NCI-H1417 (cell line): ENCODE measurements around the gene SPIRE1.
A peak's percentile ranks its signal among the peaks of the same experiment; 100 is the strongest.

Experiments
- DNase-seq, 3 experiments: peaks; one replicate each; lab custom pipeline; 2025; lab: John Stamatoyannopoulos, UW

The SPIRE1 gene

GRCh38 chr18:12657684-12658425 is at the start of gene SPIRE1:
SPIRE1 (minus strand) TSS chr18:12658107; CDS start chr18:12657866, 241 bp downstream.
- DNase-seq = peak; percentile 33 to 90 (median 89)

GRCh38 chr18:12703664-12704063 is 45.8 kb upstream of the SPIRE1 start:
- peak in 2 of 3 experiments; percentile 43 to 71 for DNase-seq

DNA sequence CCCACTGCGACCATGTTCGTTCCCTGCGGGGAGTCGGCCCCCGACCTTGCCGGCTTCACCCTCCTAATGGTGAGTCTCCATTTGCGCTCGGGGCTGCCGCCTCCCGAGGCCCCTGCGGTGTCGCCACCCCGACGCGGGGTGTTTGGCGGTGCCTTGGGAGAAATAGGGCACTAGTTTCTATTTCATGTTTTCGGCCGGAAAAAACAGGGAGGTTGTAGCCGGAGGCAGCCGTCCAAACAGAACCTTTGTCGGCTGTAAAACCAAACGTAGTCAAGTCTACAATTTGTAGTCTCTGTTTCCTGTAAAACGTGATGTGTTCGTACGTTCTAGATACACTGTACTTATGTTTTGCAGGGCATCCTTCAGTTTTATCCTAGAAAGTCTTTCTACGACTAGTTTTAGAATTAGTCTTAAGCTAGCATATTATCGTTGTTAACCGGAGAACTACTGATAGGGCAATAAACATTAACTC is 45.2 kb upstream of the SPIRE1 start:
- DNase-seq = no peak

- DNase-seq = peak; percentile 80 to 96 (median 96)
Measured at GRCh38 chr18:12702221-12703095, 44.6 kb upstream of the SPIRE1 start, which contains the start of the genes CEP76 and PSMG2. CEP76 (minus strand) TSS chr18:12702723; CDS start chr18:12702548, 175 bp downstream. PSMG2 (plus strand) TSS chr18:12703042; CDS start chr18:12703108, 66 bp downstream.

- no peak for DNase-seq
Measured at GRCh38 chr18:12701161-12701560, 43.3 kb upstream of the SPIRE1 start.

DNA sequence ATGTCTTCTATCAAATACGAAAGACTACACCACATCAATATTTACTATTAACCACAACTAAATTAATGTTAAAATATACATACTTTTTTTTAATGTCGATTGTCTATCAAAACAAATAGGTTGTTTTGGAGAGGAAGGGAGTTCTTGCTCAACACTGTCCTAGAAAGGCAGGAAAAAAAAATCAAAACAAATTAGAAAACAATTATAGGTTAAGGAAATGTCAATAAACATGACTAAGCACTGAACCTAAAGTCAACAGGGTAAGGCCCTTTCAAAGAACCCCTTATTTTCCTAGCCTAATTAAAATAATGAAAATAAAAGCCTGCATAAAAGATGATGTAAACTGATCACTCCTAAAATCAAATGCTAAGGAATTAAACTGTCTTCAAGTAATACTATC is 41.8 kb upstream of the SPIRE1 start:
- peak in 2 of 3 experiments; percentile 2 to 34 for DNase-seq

- no peak for DNase-seq
Measured at GRCh38 chr18:12694032-12694431, 36.1 kb upstream of the SPIRE1 start.

GRCh38 chr18:12692206-12692605 is 34.3 kb upstream of the SPIRE1 start:
- no peak for DNase-seq

- DNase-seq = no peak
Measured at GRCh38 chr18:12689256-12689850, 31.4 kb upstream of the SPIRE1 start.

GRCh38 chr18:12686100-12686499 is 28.2 kb upstream of the SPIRE1 start:
- DNase-seq = peak in 1 of 3 experiments; percentile 14

DNA sequence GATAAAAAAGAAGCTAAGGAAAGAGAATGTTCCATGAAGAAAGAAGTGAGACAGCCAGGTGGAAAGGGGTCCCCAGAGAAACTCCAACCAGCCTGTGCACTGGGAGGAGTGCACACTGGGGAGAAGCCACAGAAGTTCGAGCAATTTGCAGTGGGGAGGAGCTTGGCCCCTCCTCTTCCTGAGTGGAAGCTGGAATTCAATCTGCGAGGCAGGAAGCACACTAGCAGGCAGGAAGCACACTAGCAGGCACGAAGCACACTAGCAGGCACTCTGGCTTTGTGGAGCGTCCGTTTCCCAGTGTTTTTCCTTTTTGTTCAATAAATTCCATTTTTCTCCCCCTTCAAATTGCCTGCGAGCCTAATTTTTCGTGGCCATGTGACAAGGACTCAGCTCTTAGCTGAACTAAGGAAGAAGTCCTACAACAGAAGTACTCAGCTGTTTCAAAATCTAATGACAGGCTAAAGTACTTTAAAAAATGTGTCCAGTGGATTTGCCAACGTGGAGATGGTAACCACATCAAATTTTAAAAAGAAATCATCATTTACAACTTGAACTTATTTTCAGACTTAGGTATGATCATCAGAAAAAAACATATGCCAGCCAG is 21.4 kb upstream of the SPIRE1 start:
- DNase-seq = no peak

DNA sequence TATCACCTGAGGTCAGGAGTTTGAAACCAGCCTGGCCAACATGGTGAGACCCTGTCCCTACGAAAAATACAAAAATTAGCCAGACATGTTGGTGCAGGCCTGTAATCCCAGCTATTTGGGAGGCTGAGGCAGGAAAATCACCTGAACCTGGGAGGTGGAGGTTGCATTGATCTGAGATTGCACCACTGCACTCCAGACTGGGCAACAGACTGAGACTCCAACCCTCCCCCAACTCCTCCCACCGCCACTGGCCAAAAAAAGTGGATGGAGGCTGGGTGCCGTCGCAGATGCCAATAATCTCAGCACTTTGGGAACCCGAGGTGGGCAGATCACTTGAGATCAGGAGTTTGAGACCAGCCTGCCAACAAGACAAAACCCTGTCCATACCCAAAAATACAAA is 10.1 kb upstream of the SPIRE1 start:
- no peak for DNase-seq

GRCh38 chr18:12659904-12660605 is 2.1 kb upstream of the SPIRE1 start:
- DNase-seq = peak; percentile 40 to 83 (median 45)

DNA sequence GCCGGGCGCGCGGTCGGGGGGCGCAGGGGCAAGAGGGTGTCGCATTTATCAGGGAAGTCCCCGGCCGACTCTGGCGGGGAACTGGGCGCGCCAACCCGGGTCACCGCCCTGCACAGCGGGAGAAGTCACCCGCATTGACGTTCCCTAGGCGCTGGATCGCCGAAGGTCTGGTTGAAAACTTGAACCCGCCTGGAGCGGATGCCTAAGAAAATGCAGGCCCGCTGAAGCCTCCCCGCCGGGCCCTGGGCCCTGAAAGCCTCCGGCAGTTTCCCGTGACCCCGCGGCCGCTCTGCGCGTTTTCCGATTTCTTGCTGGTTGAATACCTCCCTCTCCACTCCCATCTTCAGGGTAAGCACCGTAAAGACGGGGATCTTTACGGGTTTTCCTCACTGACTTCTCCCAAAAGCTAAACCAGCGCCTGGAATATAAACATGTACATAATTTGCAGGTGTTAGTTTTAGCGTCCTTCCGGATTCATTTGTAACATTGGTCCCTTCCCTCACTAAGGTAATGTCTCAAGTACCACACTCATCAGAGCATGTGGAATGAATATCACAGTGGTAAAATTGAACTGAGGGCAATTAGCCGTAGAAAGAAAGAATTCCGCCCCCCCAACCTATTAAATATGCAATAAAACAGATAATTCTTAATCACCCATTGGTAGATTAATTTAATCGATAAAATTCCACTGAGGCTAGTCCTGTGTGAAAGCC is 675 bp upstream of the SPIRE1 start:
- DNase-seq = peak in 2 of 3 experiments; percentile 89 to 90

- peak; percentile 18 to 82 (median 75) for DNase-seq
Measured at GRCh38 chr18:12656938-12657683, 796 bp downstream of the SPIRE1 start.

- DNase-seq = peak in 1 of 3 experiments; percentile 70
Measured at GRCh38 chr18:12656605-12656937, 1.3 kb downstream of the SPIRE1 start.

DNA sequence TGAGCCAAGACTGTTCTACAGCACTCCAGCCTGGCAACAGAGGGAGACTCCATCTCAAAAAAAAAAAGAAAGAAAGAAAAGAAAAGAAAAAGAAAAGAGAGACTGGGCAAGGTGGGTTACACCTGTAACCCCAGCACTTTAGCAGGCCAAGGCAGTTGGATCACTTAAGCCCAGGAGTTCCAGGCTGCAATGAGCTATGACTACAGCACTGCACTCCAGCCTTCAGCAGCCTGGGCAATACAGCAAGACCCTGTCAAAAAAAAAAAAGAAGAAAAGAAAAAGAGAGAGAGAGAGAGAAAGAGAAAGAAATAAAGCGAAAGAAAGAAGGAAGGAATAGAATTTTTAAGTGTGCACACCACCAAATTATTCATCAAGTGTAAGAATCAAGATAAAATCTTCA is 2.9 kb downstream of the SPIRE1 start:
- no peak for DNase-seq

GRCh38 chr18:12652861-12653401 is 5.0 kb downstream of the SPIRE1 start:
- DNase-seq = no peak

GRCh38 chr18:12651651-12652050 is 6.3 kb downstream of the SPIRE1 start:
- DNase-seq = no peak

GRCh38 chr18:12647773-12648172 is 10.1 kb downstream of the SPIRE1 start:
- no peak for DNase-seq
